CD4-positive, alpha-beta T cell treated with Interleukin-12 subunit alpha and Interleukin-12 subunit beta, for 1 hour (primary cell): ENCODE data around the gene USP30.

ENCODE experiments used
- DNase-seq: peaks from one replicate; pipeline ENCODE4 v3.0.0-alpha.2; 2020

USP30 gene

GRCh38 chr12:109098651-109099050 lies 46.3 kb downstream of the USP30 start:
- DNase-seq: no peak

- peak; percentile 41 for DNase-seq
These were observed 47.1 kb downstream of the USP30 start for GRCh38 chr12:109099431-109100020.

GRCh38 chr12:109100741-109101140 lies 48.4 kb downstream of the USP30 start:
- no peak for DNase-seq

- DNase-seq: no peak
These were observed 50.1 kb downstream of the USP30 start for GRCh38 chr12:109102491-109102890.

DNA sequence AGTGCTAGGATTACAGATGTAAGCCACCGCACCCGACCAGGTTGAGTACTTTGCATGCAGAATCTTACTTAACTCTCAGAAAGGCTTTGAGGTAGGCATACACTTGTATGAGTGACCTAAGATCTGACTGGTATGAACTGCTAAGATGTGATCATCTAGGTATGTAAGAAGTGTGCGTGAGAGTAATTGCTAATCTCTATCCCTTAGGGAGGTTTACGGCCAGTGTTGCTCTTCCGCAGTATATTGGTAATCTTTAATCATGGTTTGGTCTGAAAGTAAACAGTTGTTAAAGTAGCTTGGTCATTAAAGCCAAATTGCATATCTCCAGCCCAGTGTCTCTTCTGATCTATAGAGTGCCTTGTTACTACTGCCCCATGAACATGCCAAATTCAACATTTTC lies 52.8 kb downstream of the USP30 start:
- no peak for DNase-seq

DNA sequence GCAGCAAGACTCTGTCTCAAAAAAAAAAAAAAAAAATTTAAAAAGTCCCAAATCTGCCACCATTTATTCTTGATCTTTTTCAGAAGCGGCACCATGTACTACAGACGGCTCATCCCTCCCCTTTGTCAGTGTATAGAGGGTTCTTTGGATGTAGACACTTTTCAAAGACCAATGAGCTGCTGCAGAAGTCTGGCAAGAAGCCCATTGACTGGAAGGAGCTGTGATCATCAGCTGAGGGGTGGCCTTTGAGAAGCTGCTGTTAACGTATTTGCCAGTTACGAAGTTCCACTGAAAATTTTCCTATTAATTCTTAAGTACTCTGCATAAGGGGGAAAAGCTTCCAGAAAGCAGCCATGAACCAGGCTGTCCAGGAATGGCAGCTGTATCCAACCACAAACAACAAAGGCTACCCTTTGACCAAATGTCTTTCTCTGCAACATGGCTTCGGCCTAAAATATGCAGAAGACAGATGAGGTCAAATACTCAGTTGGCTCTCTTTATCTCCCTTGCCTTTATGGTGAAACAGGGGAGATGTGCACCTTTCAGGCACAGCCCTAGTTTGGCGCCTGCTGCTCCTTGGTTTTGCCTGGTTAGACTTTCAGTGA lies 57.5 kb downstream of the USP30 start:
- DNase-seq: no peak

DNA sequence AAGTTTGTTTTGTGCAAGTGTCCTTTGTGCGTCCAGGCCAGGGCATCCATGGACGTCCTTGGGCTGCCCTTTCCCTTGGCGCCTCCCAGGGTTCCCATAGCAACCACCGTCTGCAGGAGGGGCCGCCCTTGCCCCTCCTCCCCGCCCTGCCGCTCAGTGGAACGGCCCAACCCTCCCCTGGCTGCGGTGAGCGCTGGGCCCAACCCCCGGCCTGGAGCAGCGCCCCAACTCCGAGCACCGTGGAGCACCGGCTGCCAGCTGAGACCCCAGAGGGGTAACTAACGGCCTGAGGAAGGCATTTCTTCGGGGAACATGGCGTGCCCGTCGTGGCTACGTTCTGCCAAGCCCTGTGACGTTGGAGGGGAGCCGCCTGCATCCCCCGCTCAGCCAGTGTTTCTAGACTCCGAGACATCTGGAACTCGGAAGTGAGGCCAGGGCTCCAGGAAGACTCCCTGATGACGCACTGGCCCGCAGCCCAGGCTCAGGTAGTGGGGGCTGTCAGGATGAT lies 58.7 kb downstream of the USP30 start:
- DNase-seq: peak; percentile 57

DNA sequence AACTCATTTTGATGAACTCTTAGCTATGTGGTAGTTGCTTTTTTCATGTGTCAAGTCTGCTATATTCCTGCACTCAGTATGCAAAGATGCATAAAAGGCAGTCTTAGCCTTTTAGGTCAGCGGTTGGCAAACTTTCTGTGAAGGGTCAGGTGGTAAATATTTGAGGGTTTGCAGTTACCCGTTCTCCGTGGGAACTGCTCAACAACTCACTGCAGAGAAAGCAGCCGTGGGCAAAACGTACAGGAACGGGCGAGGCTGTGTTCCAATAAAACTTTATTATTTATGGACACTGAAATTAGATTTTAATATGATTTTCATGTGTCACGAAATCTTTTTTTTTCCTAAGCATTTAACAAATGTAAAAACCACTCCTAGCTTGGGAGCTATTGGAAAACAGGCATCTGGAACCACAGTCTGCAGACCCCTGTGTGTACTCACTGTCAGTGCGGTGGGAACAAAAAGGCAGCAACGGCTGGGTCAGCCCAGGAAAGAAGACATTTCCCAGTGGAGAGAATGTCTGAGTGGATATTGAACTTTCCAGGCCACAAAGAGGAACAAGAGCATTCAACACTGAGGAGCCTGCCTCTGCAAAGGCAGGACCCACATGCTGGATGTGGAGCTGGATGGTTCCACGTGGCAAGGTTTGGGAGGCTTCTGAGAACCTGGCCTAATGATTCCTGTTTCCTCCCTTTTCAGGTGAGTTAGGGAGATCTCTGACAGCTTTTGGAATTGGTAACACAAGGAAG lies 60.5 kb downstream of the USP30 start:
- no peak for DNase-seq

DNA sequence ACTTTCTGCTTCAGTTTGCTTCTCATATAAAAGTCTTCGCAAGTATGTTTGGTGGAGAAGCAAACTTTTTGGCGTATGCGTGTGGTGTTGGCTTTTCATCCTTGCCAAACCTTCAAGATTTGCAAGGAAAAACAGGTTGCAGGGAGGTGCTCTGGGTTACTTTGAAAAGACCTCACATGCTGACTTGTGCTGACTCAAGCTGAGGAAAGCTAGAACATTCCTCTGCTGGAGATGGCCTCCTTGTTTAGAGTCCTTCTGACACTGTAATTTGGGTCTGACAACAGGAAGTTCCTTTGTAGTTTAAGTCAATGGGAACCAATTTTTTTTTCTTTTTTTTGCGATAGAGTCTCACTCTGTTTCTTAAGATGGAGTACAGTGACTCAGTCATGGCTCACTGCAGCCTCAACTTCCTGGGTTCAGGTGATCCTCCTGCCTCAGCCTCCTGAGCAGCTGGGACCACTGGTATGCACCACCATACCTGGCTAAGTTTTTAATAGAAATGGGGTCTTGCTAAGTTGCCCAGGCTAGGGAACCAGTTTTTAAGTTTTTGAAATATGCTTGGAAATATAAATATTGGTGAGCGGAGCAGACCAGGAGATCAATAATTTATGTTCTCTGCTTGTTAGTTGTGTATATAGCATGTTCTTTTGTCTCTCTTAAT lies 61.4 kb downstream of the USP30 start:
- DNase-seq: no peak

DNA sequence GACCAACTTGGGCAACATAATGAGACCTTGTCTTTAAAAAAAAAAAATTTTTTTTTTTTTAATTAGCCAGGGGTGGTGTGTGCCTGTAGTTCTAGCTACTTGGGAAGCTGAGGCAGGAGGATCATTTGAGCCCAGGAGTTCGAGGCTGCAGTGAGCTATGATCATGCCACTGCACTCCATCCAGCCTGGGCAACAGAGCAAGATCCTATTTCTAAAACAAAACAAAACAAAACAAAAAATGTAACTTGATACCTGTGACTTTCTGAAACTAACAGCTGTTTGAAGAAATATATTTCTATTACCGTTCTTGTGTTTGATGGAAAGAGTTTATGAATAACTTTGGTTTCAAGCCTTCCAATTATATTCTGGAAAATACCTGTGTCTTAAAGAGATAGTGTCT lies 62.3 kb downstream of the USP30 start:
- no peak for DNase-seq

- no peak for DNase-seq
These were observed 63.0 kb downstream of the USP30 start for GRCh38 chr12:109115404-109115757.

DNA sequence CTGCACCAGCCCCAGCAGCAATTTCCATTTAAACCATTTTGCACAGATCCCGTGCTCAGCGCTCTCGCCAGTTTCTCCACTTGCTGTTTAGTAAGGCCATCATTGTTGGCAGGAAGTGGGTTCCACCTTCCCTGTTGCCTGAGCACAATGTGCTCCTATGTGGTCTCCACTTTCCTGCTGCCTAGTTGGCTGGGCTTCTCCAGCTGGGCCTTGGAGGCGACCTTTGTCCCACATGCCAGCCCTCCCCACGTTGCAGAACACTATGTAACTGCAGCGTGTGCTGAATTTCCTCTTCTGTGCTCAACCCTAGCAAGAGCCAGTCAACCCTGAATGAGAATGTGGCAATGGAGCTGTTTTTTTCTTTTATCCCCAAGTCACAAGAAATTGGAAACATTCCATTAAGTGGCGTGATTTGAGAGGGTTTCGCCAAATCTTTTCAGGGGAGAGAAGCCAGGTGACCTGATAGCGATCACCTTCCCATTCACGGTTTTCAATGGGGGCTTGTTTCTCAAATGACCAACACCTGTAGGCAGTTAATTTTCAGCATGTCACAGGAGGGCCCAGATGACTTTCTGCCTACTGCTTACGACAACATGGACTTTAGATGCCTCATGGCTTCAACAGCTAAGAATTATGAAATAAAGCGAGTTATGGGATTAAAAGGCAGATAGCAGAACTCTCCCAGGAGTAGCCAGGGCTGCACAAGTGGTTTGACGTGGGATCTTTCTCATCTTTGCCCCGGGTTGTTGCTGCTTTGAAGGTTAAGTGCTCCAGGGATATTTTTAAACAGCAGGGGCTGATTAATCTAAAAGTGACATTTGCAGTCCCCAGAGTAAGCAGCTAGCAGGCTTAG lies 63.6 kb downstream of the USP30 start, which contains the start of gene ACACB:
Gene ACACB (plus strand): TSS at position 830 of the 853 bp plus-strand sequence. CDS start 22,819 bp downstream, outside the sequence.
- no peak for DNase-seq

DNA sequence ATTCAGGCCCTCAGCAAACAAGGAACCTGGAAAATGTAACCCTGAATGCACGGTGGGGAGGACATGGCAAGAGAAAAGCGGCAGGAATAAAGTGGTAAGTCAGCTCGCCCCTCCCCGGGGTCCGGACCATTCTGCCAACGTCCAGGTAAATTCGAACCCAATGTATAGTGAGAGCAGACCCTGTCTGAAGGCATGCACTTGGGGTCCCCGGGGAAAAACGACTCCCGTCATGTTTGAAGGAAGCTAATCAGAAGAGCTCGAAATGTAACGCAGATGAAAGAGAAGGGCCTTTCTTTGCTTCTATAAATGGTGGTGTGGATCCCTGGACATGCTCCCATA lies 64.2 kb downstream of the USP30 start:
- DNase-seq: no peak

GRCh38 chr12:109120095-109120494 lies 67.7 kb downstream of the USP30 start:
- DNase-seq: no peak

DNA sequence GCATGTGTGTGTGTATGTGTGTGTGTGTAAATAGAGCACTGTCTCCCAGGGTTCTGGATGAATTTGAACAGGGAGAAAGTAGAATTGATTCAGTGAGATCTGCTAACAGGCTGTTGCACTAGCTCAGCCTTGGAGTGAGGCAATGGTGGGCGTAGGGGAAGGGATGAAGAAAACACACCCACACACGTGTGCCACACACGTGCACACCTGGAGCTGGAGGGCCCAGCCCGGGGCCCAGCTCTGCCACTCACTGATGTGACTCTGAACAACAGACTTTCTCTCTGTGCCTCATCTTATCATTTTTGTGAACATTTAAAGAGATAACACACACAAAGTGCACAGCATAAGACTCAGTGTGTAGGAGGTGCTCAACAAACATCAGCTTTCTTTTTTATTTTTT lies 68.2 kb downstream of the USP30 start:
- DNase-seq: no peak

DNA sequence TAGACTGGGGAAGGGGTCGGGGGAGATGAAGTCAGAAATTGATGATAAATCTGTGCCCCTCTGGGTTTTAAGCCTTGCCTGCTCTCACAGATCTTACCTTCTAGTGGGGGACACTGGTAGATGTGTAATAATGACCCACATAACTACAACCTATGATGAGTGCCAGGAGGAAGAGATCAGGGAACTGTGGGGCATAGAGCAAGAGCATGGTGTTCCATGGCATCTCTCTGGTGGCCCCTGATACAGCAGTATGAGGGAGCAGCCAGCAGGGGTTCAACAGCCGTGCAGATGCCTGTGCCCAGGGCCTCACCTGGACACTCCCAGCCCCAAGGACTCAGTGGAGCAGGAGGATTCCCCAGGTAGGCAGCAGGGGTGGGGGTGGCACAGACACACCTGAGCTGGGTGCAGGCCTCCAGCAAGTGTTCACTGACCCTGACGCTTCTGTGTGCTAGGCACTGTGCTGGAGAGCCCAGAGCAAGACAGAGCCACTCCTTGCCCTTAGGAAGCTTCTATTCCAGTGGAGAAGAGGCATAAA lies 69.0 kb downstream of the USP30 start:
- DNase-seq: no peak

- no peak for DNase-seq
These were observed 72.7 kb downstream of the USP30 start for GRCh38 chr12:109124878-109125648.

DNA sequence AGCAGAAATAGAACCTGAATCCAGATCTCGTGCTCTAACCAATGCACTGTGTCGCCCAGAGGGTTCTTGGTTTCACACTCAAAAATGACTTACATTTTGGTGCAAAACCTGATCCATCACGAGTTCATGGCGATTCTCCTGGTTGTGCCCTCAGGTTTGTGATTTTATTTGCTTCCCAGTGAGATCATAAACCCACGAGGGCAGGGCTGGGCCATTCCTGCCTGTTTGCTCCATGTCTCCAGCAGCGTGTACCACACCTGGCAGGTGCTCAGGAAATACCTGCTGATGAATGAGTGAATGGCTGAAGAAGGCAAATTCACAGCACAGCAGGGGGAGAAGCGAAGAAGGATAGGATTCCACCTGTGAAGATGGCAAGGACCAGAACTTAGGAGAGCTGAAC lies 73.4 kb downstream of the USP30 start:
- DNase-seq: no peak

DNA sequence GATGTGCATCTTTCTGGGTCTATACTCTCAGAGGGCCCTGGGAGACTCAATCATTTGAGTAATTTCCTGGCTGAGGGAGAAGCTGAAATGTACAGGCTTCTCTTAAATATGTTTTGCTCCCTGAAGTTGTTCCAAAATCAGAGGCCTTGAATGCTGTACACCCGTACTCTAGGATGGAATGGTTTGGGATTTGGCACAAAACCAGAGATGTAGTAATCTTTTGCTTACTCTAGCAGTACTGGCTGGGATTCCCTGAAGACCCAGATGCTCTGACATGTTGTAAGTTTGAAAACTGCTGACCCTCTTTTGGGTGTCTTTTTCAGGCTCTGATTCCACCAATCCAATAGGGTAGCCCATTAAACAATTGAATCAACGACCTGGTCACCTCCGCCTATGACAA lies 74.4 kb downstream of the USP30 start:
- DNase-seq: no peak

DNA sequence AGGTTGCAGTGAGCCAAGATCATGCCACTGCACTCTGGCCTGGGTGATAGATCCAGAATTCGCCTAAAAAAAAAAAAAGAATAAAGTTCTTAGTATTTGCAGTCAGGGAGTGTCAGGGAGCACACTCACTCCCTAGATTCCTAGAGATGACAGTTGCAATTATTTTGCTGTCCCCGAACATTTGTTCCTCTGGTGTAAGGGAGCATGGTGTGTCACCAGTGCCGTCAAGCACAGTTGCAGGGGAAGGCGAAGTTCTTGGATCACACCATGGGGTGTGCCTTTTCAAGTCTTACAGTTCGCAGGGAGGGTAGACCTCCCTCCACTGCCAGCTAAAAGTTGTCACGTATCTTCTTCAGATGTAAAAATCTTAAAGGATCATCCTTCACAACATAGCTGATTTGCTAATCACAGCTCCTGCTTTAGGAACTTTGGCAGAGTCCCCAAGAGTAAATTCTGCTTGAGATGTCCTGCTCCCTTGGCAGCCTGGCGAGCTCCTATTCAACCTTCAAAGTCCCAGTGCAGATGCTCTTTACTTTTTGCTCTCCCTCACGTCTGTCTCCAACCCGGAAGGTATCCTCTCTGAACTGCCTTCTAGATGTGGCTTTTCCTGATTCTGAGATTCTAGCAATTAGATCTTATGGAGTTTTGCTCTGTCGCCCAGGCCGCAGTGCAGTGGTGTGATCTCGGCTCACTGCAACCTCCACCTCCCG lies 75.3 kb downstream of the USP30 start:
- DNase-seq: no peak
